K562 (cell line): ENCODE data around the gene HES5. TPM values are rescaled to one million over a fixed set of nuclear protein-coding genes. Genes with fewer than 3 reads are reported as not detected.

Experiments used
- HNRNPL ChIP-seq: fragments of 200-400 bp; formaldehyde crosslinking; IDR thresholded peaks from 2 replicates; pipeline ENCODE4 v1.6.1; 2017; ENCODE audit warnings: low read depth, mild to moderate bottlenecking, low read length
- KLF16 ChIP-seq: IDR thresholded peaks from 2 replicates; pipeline ENCODE4 v1.6.1; 2016; ENCODE audit warnings: antibody characterized with exemption
- NUFIP1 ChIP-seq: fragments of 450-650 bp; IDR thresholded peaks from 2 replicates; pipeline ENCODE4 v1.6.1; 2018; ENCODE audit not compliant: partially characterized antibody
- ZNF583 ChIP-seq: fragments of 250-450 bp; sonication (Bioruptor Pico); IDR thresholded peaks from 2 replicates; pipeline ENCODE4 v1.4.0; 2020
- polyA plus RNA-seq, 8 experiments: library from polyadenylated mRNA; depleted of rRNA in 4 of 8; stranded (reverse) in 5 of 8; unstranded in 3 of 8; fragments of >200 nt; fragmentation: Nextera tagmentation in 2 of 8; fragmentation: Illumina TruSeq in 1 of 8; extraction: Ambion mirVana in 2 of 8; extraction: Trizol in 1 of 8; gene quantifications; 2 replicates each; pipeline versions ENCODE4 v1.2.1 to v1.2.3, GENCODE V29; 2011 to 2014; ENCODE audit warnings: inconsistent platforms in 1 of 8, missing spikeins in 1 of 8
- total RNA-seq, 7 experiments: library from RNA; depleted of rRNA in 6 of 7; stranded (reverse); fragments of >200 nt in 6 of 7; fragmentation: Illumina TruSeq in 2 of 7; extraction: Trizol in 2 of 7; gene quantifications; 2 replicates each; pipeline versions ENCODE4 v1.2.1 to v1.2.3, GENCODE V29; 2011 to 2021; ENCODE audit warnings: low replicate concordance in 1 of 7
- TF ChIP-seq, protein P1 (sequence below): fragments of 450-650 bp; IDR thresholded peaks from 2 replicates; pipeline ENCODE4 v1.6.1; 2017; ENCODE audit warnings: antibody characterized with exemption, mild to moderate bottlenecking
- TF ChIP-seq, protein P2 (sequence below): fragments of 450-650 bp; IDR thresholded peaks from 2 replicates; pipeline ENCODE4 v1.6.1; 2016; ENCODE audit warnings: mild to moderate bottlenecking, moderate library complexity

The HES5 gene
- total and polyA plus RNA-seq, 9 of the 15 experiments (the other 6 are each of a cell fraction or from before 2014, with no cell fraction given), result not detected

DNA sequence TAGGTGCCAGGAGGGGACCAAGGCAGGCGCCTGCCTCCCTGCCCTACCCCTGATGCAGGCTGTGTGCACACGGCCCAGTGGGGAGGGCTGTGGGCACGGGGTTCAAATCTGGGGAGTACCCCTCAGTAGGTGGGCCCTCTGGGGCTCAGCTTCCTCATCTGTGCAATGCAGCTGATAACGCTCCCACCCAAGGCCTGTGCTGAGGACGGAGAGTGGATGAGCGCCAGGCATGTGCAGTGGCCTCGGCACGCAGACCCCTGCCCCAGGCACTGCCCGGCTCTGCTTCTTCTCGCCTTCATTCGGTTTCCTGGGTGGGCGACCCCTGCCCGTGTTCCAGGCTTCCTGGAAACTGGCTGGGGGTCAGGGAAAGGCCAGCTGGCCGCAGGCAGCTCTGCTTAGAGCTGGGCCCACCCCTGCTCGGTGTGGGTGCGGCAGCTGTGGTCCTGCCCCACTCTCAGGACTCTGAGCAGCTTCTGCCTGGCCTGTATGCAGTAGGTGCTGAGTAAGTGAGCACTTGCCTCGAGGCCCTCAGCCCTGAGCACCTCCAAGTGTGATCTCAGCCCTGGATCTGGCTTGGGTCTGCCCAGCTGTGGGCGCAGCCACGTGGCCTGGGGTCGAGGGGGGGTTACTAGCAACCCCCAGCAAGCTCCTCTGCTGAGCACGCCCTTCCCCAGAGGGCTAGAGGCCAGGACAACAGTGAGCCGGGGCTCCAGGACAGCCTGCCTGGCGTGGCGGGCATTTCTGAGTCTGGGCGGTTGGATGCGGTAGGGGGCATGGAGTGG, 14.2 kb upstream of the HES5 start (continued):
- no peak; the same call in 1 of the 2 replicates for TF ChIP-seq KLF16
- TF ChIP-seq, protein P1, sequence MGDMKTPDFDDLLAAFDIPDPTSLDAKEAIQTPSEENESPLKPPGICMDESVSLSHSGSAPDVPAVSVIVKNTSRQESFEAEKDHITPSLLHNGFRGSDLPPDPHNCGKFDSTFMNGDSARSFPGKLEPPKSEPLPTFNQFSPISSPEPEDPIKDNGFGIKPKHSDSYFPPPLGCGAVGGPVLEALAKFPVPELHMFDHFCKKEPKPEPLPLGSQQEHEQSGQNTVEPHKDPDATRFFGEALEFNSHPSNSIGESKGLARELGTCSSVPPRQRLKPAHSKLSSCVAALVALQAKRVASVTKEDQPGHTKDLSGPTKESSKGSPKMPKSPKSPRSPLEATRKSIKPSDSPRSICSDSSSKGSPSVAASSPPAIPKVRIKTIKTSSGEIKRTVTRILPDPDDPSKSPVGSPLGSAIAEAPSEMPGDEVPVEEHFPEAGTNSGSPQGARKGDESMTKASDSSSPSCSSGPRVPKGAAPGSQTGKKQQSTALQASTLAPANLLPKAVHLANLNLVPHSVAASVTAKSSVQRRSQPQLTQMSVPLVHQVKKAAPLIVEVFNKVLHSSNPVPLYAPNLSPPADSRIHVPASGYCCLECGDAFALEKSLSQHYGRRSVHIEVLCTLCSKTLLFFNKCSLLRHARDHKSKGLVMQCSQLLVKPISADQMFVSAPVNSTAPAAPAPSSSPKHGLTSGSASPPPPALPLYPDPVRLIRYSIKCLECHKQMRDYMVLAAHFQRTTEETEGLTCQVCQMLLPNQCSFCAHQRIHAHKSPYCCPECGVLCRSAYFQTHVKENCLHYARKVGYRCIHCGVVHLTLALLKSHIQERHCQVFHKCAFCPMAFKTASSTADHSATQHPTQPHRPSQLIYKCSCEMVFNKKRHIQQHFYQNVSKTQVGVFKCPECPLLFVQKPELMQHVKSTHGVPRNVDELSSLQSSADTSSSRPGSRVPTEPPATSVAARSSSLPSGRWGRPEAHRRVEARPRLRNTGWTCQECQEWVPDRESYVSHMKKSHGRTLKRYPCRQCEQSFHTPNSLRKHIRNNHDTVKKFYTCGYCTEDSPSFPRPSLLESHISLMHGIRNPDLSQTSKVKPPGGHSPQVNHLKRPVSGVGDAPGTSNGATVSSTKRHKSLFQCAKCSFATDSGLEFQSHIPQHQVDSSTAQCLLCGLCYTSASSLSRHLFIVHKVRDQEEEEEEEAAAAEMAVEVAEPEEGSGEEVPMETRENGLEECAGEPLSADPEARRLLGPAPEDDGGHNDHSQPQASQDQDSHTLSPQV, result peak; percentile 86; the same call in 1 of the 2 replicates
- TF ChIP-seq ZNF583 (CRISPR knock-in tag), result peak; percentile 21
- TF ChIP-seq NUFIP1, result no peak
- TF ChIP-seq, protein P2, sequence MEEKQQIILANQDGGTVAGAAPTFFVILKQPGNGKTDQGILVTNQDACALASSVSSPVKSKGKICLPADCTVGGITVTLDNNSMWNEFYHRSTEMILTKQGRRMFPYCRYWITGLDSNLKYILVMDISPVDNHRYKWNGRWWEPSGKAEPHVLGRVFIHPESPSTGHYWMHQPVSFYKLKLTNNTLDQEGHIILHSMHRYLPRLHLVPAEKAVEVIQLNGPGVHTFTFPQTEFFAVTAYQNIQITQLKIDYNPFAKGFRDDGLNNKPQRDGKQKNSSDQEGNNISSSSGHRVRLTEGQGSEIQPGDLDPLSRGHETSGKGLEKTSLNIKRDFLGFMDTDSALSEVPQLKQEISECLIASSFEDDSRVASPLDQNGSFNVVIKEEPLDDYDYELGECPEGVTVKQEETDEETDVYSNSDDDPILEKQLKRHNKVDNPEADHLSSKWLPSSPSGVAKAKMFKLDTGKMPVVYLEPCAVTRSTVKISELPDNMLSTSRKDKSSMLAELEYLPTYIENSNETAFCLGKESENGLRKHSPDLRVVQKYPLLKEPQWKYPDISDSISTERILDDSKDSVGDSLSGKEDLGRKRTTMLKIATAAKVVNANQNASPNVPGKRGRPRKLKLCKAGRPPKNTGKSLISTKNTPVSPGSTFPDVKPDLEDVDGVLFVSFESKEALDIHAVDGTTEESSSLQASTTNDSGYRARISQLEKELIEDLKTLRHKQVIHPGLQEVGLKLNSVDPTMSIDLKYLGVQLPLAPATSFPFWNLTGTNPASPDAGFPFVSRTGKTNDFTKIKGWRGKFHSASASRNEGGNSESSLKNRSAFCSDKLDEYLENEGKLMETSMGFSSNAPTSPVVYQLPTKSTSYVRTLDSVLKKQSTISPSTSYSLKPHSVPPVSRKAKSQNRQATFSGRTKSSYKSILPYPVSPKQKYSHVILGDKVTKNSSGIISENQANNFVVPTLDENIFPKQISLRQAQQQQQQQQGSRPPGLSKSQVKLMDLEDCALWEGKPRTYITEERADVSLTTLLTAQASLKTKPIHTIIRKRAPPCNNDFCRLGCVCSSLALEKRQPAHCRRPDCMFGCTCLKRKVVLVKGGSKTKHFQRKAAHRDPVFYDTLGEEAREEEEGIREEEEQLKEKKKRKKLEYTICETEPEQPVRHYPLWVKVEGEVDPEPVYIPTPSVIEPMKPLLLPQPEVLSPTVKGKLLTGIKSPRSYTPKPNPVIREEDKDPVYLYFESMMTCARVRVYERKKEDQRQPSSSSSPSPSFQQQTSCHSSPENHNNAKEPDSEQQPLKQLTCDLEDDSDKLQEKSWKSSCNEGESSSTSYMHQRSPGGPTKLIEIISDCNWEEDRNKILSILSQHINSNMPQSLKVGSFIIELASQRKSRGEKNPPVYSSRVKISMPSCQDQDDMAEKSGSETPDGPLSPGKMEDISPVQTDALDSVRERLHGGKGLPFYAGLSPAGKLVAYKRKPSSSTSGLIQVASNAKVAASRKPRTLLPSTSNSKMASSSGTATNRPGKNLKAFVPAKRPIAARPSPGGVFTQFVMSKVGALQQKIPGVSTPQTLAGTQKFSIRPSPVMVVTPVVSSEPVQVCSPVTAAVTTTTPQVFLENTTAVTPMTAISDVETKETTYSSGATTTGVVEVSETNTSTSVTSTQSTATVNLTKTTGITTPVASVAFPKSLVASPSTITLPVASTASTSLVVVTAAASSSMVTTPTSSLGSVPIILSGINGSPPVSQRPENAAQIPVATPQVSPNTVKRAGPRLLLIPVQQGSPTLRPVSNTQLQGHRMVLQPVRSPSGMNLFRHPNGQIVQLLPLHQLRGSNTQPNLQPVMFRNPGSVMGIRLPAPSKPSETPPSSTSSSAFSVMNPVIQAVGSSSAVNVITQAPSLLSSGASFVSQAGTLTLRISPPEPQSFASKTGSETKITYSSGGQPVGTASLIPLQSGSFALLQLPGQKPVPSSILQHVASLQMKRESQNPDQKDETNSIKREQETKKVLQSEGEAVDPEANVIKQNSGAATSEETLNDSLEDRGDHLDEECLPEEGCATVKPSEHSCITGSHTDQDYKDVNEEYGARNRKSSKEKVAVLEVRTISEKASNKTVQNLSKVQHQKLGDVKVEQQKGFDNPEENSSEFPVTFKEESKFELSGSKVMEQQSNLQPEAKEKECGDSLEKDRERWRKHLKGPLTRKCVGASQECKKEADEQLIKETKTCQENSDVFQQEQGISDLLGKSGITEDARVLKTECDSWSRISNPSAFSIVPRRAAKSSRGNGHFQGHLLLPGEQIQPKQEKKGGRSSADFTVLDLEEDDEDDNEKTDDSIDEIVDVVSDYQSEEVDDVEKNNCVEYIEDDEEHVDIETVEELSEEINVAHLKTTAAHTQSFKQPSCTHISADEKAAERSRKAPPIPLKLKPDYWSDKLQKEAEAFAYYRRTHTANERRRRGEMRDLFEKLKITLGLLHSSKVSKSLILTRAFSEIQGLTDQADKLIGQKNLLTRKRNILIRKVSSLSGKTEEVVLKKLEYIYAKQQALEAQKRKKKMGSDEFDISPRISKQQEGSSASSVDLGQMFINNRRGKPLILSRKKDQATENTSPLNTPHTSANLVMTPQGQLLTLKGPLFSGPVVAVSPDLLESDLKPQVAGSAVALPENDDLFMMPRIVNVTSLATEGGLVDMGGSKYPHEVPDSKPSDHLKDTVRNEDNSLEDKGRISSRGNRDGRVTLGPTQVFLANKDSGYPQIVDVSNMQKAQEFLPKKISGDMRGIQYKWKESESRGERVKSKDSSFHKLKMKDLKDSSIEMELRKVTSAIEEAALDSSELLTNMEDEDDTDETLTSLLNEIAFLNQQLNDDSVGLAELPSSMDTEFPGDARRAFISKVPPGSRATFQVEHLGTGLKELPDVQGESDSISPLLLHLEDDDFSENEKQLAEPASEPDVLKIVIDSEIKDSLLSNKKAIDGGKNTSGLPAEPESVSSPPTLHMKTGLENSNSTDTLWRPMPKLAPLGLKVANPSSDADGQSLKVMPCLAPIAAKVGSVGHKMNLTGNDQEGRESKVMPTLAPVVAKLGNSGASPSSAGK, result peak; percentile 86
- no peak for TF ChIP-seq HNRNPL
